Endothelial cell (in vitro differentiated cells): ENCODE data around the gene ZIC1. TPM values are rescaled to one million over a fixed set of nuclear protein-coding genes. Genes with fewer than 3 reads are reported as not detected.

ENCODE experiments used
- DNase-seq: peaks from one replicate; pipeline ENCODE4 v3.0.0; 2021; ENCODE audit warnings: low spot score
- H3K27ac Mint-ChIP-seq: one replicate; pipeline ENCODE4 v1.8.0; 2021; ENCODE audit warnings: mixed read lengths, inconsistent platforms; ENCODE audit not compliant: unreplicated experiment
- H3K27me3 Mint-ChIP-seq: one replicate; pipeline ENCODE4 v1.8.0; 2021; ENCODE audit warnings: mild to moderate bottlenecking, moderate library complexity, mixed read lengths, inconsistent platforms; ENCODE audit not compliant: unreplicated experiment
- H3K36me3 Mint-ChIP-seq: one replicate; pipeline ENCODE4 v1.8.0; 2021; ENCODE audit warnings: mild to moderate bottlenecking, low read depth, mixed read lengths, inconsistent platforms; ENCODE audit not compliant: unreplicated experiment
- H3K4me1 Mint-ChIP-seq: one replicate; pipeline ENCODE4 v1.8.0; 2021; ENCODE audit warnings: mild to moderate bottlenecking, mixed read lengths, inconsistent platforms; ENCODE audit not compliant: unreplicated experiment
- H3K4me3 Mint-ChIP-seq: one replicate; pipeline ENCODE4 v1.8.0; 2021; ENCODE audit warnings: mild to moderate bottlenecking, mixed read lengths, inconsistent platforms; ENCODE audit not compliant: unreplicated experiment
- H3K9me3 Mint-ChIP-seq: one replicate; pipeline ENCODE4 v1.8.0; 2021; ENCODE audit warnings: mixed read lengths, inconsistent platforms; ENCODE audit not compliant: unreplicated experiment
- total RNA-seq: library from RNA; stranded (reverse); fragmentation: NEBNext Ultra II Directional; extraction: Animal tissue kit (Norgen Biotek cat#: 25700); gene quantifications from one replicate; pipeline ENCODE4 v1.2.1, GENCODE V29; 2021; ENCODE audit not compliant: unreplicated experiment
- TF ChIP-seq, protein P1 (sequence below): fragments of 200-600 bp; sonication (generic); IDR thresholded peaks from one replicate; pipeline ENCODE4 v1.5.0; 2021; ENCODE audit warnings: antibody characterized with exemption; ENCODE audit not compliant: unreplicated experiment

ZIC1 gene
- total RNA-seq, 1 donor from 2014 or later: 4.1 TPM

DNA sequence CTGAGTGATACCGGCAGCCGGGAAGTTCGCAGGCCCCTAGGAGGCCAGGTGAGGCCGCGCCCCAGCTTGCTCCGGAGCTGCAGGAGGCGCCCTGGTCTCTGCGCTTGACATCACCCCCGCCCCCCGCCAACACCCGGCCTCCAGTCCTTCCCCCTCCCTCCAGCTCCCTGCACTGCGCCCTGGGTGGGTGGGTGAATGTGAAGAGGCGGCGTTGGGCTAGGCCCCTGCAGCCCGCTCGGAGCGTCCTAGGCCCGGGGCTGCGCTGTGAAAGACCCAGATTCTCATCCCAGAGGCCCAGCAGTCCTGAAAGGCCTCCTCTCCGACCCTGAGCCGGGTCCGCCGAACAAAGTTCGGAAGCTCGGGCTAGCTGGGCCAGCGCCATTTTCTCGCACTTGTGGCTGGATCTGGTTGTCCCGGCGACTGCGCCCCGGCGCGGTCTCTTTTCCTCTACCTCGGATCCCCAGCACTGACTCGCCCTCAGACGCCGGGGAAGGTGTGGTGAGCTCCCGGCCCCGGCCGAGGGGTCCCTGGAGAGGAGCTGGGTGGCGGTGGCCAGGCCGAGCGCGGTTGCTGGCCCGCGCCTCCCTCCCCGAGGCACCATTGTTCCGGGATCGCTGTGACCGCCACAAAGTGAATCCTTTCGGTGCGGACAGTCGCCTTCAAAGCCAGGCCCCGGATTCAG is 15.8 kb upstream of the ZIC1 start:
- TF ChIP-seq, protein P1, sequence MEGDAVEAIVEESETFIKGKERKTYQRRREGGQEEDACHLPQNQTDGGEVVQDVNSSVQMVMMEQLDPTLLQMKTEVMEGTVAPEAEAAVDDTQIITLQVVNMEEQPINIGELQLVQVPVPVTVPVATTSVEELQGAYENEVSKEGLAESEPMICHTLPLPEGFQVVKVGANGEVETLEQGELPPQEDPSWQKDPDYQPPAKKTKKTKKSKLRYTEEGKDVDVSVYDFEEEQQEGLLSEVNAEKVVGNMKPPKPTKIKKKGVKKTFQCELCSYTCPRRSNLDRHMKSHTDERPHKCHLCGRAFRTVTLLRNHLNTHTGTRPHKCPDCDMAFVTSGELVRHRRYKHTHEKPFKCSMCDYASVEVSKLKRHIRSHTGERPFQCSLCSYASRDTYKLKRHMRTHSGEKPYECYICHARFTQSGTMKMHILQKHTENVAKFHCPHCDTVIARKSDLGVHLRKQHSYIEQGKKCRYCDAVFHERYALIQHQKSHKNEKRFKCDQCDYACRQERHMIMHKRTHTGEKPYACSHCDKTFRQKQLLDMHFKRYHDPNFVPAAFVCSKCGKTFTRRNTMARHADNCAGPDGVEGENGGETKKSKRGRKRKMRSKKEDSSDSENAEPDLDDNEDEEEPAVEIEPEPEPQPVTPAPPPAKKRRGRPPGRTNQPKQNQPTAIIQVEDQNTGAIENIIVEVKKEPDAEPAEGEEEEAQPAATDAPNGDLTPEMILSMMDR: no peak
- Mint-ChIP-seq H3K36me3 (no peaks in the 10 kb centered on the region), H3K27me3 (peaks cover 53% of the 10 kb centered on the region), H3K4me3 (peak overlapping the region; percentile 95), H3K9me3 (no peaks in the 10 kb centered on the region), H3K27ac (no peak overlapping the region), H3K4me1 (peaks cover 62% of the 10 kb centered on the region)
- peak; percentile 57 for DNase-seq

DNA sequence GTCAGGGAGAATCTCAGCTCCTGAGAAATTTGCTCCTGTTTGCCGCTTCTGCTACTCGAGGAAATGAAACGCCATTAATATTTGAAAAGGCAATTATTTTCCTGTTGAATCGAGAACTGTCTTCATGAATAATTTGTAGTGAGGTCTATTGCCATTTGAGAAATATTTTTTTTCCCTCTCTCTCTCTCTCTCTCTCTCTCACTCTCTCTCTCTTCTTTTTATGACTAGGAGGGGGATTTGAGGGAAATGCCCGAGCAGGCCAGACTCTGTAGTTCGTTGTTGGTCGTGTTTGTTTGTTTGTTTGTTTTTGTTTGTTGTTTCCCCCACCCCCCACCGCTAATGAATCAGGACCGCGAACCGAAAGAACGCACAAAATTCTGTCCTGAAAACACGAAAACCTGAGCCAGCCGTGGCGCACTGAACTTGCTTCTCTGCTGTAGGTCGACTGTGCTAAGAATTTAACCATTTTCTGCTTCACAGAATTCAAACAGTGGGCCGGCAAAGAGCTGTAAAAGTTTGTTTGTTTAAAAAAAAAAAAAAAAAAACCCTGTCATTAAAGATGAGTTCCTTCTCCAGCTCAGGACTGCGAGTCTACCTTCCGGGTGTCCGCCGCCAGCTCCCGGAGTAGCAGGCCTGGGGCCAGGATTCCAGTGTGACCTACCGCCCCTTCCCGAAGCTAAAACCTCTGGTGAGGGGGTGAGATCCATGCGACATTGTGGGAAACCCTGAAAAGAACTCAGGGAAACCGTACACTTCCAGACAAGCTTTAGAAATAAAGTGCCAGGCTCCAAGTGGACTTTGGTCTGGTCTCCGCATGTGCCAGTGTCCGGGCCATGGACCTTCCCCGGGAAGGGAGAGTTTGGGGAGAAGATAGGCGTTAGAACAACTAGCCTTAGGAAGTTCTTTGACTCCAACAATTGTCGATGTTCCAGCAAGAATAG is 15.0 kb upstream of the ZIC1 start:
- Mint-ChIP-seq H3K4me3 (peak overlapping the region; percentile 95), H3K27ac (peak overlapping the region; percentile 85), H3K4me1 (peaks cover 55% of the 10 kb centered on the region), H3K9me3 (no peaks in the 10 kb centered on the region), H3K27me3 (peaks cover 46% of the 10 kb centered on the region), H3K36me3 (peaks cover 3% of the 10 kb centered on the region)
- TF ChIP-seq, protein P1: no peak
- no peak for DNase-seq

- Mint-ChIP-seq H3K27me3 (peaks cover 46% of the 10 kb centered on the region), H3K4me1 (peaks cover 50% of the 10 kb centered on the region), H3K27ac (no peak overlapping the region), H3K4me3 (peak overlapping the region; percentile 95), H3K36me3 (peaks cover 3% of the 10 kb centered on the region), H3K9me3 (no peaks in the 10 kb centered on the region)
- no peak for DNase-seq
- TF ChIP-seq, protein P1: no peak
Measured at GRCh38 chr3:147394884-147395225, 14.3 kb upstream of the ZIC1 start.

DNA sequence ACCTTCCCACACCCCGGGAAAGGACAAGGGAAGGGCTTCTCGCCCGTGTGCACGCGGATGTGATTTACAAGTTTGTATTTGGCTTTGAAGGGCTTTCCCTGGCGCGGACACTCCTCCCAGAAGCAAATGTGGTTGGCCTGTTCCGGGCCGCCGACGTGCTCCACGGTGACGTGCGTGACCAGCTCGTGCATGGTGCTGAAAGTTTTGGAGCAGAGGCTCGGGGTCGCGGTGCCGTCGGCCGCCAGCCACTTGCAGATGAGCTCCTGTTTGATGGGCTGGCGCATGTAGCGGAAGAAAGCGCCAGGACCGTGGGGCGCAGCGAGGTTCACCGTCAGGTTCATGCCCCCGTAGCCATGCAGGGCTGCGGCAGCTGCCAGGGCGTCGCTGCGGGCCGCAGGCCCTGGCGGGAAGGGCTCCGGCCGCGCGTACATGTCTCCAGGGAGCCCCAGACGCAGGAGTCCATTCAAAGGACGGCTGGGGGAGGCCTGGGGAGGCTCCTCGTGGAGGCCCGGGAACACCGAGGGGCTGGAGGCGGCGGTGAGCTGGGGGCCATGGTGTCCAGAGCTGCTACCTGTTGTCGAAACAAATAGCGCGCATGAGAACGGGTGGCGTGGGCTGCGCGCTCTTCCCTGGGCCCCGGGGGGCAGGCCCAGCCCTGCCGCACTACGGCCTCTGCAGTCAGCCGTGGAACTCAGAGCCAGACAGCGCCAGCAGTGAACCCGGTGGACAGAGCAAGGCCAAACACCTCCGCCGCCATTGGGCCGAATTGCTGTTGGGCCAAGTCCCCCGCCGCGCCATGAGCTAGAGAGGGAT is 13.1 kb upstream of the ZIC1 start:
- Mint-ChIP-seq H3K9me3 (no peaks in the 10 kb centered on the region), H3K4me3 (no peak overlapping the region), H3K4me1 (peaks cover 43% of the 10 kb centered on the region), H3K36me3 (peaks cover 3% of the 10 kb centered on the region), H3K27me3 (peaks cover 47% of the 10 kb centered on the region), H3K27ac (no peak overlapping the region)
- DNase-seq: no peak
- TF ChIP-seq, protein P1: no peak
